ENCODE measurements around the gene LRRC10B.
"Not testable (repeated sequence)": the region's sequence is repeated elsewhere in the genome, so short reads cannot be mapped to it uniquely, and the experiment has no call there.

Gene LRRC10B

GRCh38 chr11:61473370-61474012, 35.1 kb upstream of the LRRC10B start:
- no peak overlapping the region for H3K4me3 ChIP-seq (ENCODE audit: low read depth, low read length)
- in situ Hi-C loops (cut with HindIII; ENCODE audit: low sequenced_read_pairs), result no loop called here
- no peak for TF ChIP-seq CTCF (IDR thresholded peaks at IDR 0.05; ENCODE audit: low read depth, low read length)
- no peak for DNase-seq (ENCODE audit: low read depth, low spot score)

GRCh38 chr11:61474013-61474643, 34.4 kb upstream of the LRRC10B start:
- TF ChIP-seq CTCF (IDR thresholded peaks at IDR 0.05; ENCODE audit: low read depth, low read length), result no peak
- H3K4me3 ChIP-seq (ENCODE audit: low read depth, low read length), result no peak overlapping the region
- no peak for DNase-seq (ENCODE audit: low read depth, low spot score)
- in situ Hi-C loops (cut with HindIII; ENCODE audit: low sequenced_read_pairs), result no loop called here

- H3K4me3 ChIP-seq (ENCODE audit: low read depth, low read length), result no peak overlapping the region
- no peak for TF ChIP-seq CTCF (IDR thresholded peaks at IDR 0.05; ENCODE audit: low read depth, low read length)
- in situ Hi-C loops (cut with HindIII; ENCODE audit: low sequenced_read_pairs), result no loop called here
- DNase-seq (ENCODE audit: low read depth, low spot score), result no peak
Measured at GRCh38 chr11:61475433-61475832, 33.1 kb upstream of the LRRC10B start.

GRCh38 chr11:61476371-61476770, 32.2 kb upstream of the LRRC10B start:
- in situ Hi-C loops (cut with HindIII; ENCODE audit: low sequenced_read_pairs), result no loop called here

GRCh38 chr11:61477126-61477525, 31.4 kb upstream of the LRRC10B start:
- H3K4me3 ChIP-seq (ENCODE audit: low read depth, low read length), result no peak overlapping the region
- TF ChIP-seq CTCF (IDR thresholded peaks at IDR 0.05; ENCODE audit: low read depth, low read length), result no peak
- in situ Hi-C loops (cut with HindIII; ENCODE audit: low sequenced_read_pairs), result no loop called here
- no peak for DNase-seq (ENCODE audit: low read depth, low spot score)

More at GRCh38 chr11:61476371-61476770, 32.2 kb upstream of the LRRC10B start:
- no peak for TF ChIP-seq CTCF (IDR thresholded peaks at IDR 0.05; ENCODE audit: low read depth, low read length)
- no peak overlapping the region for H3K4me3 ChIP-seq (ENCODE audit: low read depth, low read length)
- no peak for DNase-seq (ENCODE audit: low read depth, low spot score)

GRCh38 chr11:61477727-61478148, 30.8 kb upstream of the LRRC10B start:
- in situ Hi-C loops (cut with HindIII; ENCODE audit: low sequenced_read_pairs), result no loop called here
- no peak overlapping the region for H3K4me3 ChIP-seq (ENCODE audit: low read depth, low read length)
- DNase-seq (ENCODE audit: low read depth, low spot score), result no peak
- TF ChIP-seq CTCF (IDR thresholded peaks at IDR 0.05; ENCODE audit: low read depth, low read length), result peak; percentile 92

- DNase-seq (ENCODE audit: low read depth, low spot score); H3K4me3 ChIP-seq (ENCODE audit: low read depth, low read length); in situ Hi-C loops (cut with HindIII; ENCODE audit: low sequenced_read_pairs): not testable (repeated sequence)
Measured at GRCh38 chr11:61479360-61480058, 29.0 kb upstream of the LRRC10B start.
